ENCODE results near the gene GTPBP4.

The GTPBP4 gene

DNA sequence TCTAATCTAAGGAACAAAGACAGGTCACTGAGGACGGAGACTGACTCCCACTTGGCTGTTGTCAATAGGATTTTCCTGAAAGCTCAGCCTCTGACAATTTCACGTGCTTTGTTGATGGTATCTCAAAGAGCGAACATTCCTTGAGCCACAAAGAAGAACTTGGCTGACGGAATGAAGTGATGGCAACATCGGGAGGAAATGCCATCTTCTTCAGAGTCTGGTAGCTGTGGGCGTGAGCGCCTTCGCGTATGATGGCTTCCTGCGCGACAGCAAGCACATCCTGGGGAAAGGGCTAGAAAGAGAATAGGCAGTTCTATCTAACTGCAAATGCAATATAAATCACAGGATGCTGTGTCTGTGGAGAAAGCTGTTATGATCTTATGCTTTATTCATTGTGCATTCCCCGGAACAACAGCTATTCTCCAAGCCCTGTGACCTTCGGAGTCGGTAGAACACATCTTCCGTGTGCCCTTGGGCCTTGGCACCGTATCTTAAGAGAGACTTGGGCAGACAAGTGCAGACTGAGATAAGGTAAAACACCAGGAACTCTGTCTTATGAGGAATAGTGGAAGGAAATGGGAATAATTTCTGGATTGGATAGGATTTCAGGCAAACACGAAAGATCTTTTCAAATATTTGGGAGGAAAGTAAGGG, 19.6 kb upstream of the GTPBP4 start:
- no peak for DNase-seq

DNA sequence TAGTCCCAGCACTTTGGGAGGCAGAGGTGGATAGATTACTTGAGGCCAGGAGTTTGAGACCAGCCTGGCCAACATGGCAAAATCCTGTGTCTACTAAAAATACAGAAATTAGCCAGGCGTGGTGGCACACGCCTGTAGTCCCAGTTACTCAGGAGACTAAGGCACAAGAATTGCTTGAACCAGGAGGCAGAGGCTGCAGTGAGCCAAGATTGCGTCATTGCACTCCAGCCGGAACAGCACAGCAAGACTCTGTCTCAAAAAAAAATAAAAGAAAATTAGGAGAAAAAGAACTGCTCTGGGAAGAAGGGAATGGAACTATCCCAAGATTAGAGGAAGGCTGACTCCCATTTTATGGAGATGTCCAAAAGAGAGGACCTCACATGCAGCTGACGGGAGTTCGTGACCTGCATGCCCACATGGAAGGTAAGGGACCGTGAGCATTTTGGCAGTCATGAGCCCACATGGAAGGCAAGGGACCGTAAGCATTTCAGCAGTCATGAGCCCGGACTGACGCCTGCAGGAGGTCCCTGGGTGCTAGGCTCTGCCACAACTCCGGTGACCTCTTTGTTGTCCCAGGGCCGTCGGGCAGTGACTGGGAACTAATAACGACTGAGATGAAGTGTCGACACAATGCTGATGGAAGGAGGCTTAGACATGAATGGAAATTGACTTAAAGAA, 18.6 kb upstream of the GTPBP4 start:
- DNase-seq: no peak

DNA sequence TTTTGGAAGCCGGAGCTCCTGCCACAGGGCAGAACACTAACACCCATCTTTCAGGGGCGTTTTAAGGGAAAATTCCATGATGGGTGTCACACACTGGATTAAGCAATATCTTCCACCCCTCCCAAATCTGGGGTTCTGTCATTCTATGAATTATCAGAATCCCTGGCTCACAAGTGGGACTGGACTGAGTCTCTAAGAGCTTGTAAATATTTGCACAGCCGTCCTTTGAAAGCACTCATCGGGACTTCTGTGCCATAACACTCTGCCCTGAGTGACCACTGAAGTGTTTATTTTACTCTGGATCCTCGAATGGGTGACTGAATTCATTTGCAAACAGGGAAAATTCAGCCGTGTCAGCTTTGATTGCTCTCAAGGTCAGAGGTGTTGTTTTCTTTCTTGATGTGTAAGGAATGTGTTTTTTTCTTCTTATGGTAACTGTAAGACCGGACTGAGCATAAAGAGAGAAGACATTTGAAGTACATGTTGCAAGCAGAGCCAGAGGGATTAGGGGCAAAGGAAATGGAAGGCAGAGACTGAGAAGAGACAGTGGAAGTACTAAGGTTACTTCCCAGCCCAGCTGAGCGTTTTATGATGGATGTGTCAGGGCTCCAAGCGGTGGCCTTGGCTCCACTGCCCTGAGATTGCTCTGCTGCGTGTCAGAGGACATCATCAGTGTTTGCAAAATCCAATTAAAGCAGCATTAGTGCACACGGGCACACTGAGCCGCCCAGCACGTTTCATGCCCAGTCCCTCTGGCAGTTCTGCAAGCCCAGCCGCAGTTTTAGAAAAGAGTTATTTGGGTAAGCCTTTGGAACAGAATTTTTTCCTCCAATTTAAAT, 17.7 kb upstream of the GTPBP4 start:
- DNase-seq: no peak

DNA sequence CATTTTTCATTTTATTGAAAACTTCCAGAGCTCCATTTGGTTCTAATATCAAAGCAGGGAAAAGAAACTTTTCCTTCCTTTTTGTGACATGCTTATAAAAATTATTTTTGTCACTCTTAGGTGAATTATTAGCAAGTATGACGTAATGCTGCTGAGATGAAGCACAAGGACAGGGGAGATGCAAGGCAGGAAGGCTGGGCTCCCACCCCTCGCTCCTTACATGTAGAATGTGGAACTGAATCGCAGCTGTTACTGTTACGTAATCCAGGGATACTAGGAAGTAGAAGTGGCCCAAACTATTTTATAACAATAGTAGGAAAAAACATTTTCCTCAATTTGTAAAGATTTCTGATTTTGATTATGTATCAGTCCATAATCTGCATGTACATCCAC, 17.1 kb upstream of the GTPBP4 start:
- DNase-seq: no peak

- no peak for DNase-seq
Observed at GRCh38 chr10:971613-972012, 16.6 kb upstream of the GTPBP4 start.

- DNase-seq: no peak
Observed at GRCh38 chr10:972763-973162, 15.5 kb upstream of the GTPBP4 start.

DNA sequence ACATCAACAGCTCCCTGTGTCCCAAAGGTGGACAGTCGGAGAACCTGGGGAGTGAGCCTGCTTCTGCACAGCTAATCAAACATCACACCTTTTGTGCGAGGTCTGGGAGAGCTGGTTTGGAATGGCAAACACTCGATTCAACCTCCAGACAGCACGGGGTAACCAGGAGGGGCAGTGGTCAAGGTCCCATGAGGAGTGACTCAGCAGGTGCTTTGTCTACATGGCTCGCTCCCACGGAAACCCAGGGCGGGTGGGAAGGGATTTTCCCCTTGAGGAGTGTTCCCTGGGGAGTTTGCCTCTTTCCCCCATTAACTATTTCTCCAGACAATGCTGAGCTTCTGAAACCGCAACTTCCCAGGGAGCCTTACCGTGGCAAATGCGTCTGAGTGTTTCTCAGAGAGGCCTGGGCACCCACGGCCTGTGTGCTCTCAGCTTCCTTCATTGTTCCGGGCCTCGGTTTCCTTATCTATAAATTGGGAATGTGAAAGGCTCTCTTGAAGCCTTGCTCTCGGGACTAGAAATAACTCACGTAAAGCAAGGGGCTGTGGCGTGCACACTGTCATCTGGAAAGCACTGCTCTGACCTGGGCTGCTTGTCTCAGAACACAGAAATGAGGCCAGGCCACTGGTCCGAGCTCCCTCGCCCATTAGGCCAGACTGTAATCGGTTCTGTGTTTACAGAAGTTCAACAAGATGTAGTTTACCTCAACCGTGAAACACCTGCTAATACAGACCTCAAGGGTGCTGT, 14.0 kb upstream of the GTPBP4 start:
- no peak for DNase-seq

DNA sequence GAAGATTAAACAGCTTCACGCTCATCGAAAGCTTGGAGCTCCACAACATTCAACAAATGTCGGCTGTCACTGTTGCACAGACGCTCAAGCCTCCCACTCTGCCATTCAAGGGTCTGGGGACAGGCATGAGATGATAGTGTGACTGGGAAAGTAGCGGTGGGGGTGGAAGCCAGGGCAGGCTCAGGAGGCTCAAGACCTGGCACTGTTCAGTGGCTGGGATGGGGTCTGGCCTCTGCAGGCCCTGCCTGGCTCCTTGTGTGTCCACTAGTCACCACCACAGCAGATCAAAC, 13.5 kb upstream of the GTPBP4 start:
- DNase-seq: no peak

- no peak for DNase-seq
Observed at GRCh38 chr10:976316-976715, 11.9 kb upstream of the GTPBP4 start.

DNA sequence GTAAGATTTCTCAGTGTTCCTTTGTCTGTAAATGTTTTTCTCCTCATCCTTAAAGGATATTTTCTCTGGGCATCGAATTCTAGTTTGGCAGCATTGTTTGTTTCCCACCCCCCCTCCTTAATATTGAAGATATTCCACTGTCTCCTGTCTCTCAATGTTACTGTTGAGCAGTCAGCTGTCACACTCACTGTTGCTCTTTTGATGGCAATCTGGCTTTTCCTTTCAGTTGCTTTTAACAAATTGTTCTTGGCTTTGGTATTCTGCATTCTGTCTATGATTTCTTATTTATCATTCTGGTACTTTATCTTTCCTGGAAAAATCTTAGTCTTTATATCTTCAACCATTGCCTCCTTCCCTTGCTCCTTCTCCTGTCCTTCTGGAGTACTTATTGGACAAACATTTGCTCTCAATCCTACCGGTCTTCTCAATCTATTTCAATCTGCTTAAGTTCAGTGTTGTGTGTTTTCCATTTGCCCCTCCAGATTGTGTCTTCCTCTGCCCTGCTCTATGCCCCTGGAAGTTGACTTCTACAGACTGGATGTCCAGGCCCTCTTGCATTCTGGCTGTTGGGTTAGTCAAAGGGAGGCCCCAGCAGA, 9.3 kb upstream of the GTPBP4 start:
- peak; percentile 19 for DNase-seq

GRCh38 chr10:980468-981093, 7.7 kb upstream of the GTPBP4 start:
- no peak for DNase-seq

GRCh38 chr10:983401-983800, 4.8 kb upstream of the GTPBP4 start:
- DNase-seq: no peak

GRCh38 chr10:983971-984655, 4.1 kb upstream of the GTPBP4 start:
- no peak for DNase-seq

DNA sequence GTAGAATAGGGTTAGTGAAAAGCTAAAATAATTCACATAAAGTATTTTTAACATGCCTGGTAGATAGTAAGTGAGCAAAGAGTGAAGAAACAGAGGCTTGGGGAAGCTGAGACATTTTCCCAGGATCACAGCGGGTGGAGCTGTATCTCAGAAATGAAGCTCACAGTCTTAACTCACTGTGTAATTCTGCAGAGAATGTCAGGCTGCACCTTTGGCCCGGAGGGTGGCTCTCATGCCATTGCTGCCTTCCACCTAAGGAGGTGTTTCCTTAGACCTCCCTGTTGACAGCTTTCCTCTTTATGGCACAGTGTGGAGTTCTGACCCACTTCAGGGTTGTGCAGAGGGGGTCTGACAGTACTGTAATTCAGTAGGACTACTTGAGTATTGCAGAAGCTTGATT, 2.9 kb upstream of the GTPBP4 start:
- no peak for DNase-seq

GRCh38 chr10:986137-986825, 2.0 kb upstream of the GTPBP4 start:
- peak; percentile 57 for DNase-seq

GRCh38 chr10:986881-987619, 1.2 kb upstream of the GTPBP4 start:
- peak; percentile 88 for DNase-seq

GRCh38 chr10:987620-987869, 689 bp upstream of the GTPBP4 start:
- DNase-seq: peak; percentile 60

- peak; percentile 11 for DNase-seq
Observed at GRCh38 chr10:988667-989545, 672 bp downstream of the GTPBP4 start.

GRCh38 chr10:990808-991207, 2.6 kb downstream of the GTPBP4 start:
- no peak for DNase-seq

DNA sequence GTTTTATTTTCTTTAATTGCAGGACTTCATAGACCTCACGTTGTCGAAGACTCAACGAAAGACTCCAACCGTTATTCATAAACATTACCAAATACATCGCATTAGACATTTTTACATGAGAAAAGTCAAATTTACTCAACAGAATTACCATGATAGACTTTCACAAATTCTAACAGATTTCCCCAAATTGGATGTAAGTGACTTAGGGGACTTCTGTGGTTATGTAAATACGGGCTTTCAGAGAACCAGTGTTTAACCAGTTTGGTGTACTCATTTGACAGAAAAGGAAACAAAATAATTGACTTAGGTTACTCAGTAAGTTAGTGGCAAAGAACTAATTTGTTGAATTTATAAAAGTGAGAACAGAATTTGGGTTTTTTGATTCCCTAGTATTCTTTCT, 4.2 kb downstream of the GTPBP4 start:
- no peak for DNase-seq
